Peyer's patch (tissue), 4 donors: Measurements from ENCODE around the gene FIGNL2.

ENCODE experiments used
- POLR2A ChIP-seq, 2 donors: fragments of 450-650 bp; IDR thresholded peaks; one replicate each; pipeline ENCODE4 v1.5.1; 2017; ENCODE audit warnings: antibody characterized with exemption in 2 of 2, mild to moderate bottlenecking in 2 of 2, moderate library complexity in 2 of 2
- TF ChIP-seq, protein P1 (sequence below), 6 experiments: fragments of 450-650 bp in 4 of 6; fragments of 200-600 bp in 2 of 6; sonication (generic) in 1 of 6; IDR thresholded peaks; one replicate each; pipeline ENCODE4 v1.5.1; 2017 to 2019; ENCODE audit warnings: antibody characterized with exemption in 6 of 6, mild to moderate bottlenecking in 3 of 6, moderate library complexity in 1 of 6

DNA sequence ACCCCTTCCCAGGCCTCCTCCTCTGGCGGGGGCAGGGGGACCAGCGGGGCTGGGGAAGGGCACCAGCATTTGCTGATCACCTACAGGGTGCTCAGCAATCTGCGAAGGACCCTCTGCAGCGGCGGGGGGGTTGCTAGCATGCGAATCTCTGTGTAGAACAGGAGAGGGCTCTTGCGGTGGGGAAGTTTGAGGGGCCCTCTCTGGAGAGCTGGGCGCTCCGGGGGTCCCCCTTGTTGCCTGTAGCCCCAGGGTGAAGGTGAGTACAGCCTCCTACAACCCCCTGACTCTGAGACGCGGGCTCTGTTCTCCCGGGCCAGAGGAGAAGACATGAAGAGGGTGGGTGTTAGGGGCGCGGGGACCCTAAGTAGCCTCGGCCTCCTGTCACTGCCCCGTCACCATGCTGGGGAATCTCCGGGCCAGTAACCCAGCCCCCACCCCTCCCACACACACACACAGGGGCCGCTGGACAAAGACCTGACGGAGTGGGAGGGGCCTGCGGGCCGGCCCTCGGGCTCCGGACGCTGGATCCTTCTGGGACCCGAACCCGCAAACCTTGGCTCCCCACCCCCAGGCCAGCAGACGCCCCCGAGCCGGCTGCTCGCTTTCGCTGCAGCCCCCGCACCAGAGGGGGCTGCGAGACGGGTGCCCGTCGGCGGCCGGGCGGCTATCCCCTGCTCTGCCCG lies 734 bp downstream of the FIGNL2 start:
- TF ChIP-seq POLR2A (IDR thresholded peaks at IDR 0.05) = no peak
- TF ChIP-seq, protein P1, sequence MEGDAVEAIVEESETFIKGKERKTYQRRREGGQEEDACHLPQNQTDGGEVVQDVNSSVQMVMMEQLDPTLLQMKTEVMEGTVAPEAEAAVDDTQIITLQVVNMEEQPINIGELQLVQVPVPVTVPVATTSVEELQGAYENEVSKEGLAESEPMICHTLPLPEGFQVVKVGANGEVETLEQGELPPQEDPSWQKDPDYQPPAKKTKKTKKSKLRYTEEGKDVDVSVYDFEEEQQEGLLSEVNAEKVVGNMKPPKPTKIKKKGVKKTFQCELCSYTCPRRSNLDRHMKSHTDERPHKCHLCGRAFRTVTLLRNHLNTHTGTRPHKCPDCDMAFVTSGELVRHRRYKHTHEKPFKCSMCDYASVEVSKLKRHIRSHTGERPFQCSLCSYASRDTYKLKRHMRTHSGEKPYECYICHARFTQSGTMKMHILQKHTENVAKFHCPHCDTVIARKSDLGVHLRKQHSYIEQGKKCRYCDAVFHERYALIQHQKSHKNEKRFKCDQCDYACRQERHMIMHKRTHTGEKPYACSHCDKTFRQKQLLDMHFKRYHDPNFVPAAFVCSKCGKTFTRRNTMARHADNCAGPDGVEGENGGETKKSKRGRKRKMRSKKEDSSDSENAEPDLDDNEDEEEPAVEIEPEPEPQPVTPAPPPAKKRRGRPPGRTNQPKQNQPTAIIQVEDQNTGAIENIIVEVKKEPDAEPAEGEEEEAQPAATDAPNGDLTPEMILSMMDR (IDR thresholded peaks at IDR 0.05) = no peak
